Upper lobe of left lung (tissue), 4 donors: ENCODE measurements around the gene LMBR1.

Experiments
- CTCF ChIP-seq, 6 experiments: fragments of 450-650 bp in 4 of 6; fragments of 200-600 bp in 2 of 6; sonication (generic) in 2 of 6; IDR thresholded peaks; one replicate each; pipeline ENCODE4 v1.5.1; 2016 to 2019; ENCODE audit warnings: antibody characterized with exemption in 6 of 6
- EP300 ChIP-seq, 4 donors: sonication (generic); formaldehyde crosslinking; IDR thresholded peaks; one replicate each; pipeline ENCODE4 v1.5.1; 2017; ENCODE audit warnings: antibody characterized with exemption in 4 of 4, control low read depth in 2 of 4
- POLR2A ChIP-seq, 4 donors: fragments of 450-650 bp; IDR thresholded peaks; one replicate each; pipeline ENCODE4 v1.5.1; 2016 to 2017; ENCODE audit warnings: antibody characterized with exemption in 4 of 4, mild to moderate bottlenecking in 2 of 4
- POLR2AphosphoS5 ChIP-seq, 2 donors: sonication (generic); formaldehyde crosslinking; IDR thresholded peaks; one replicate each; pipeline ENCODE4 v1.5.1; 2017; ENCODE audit warnings: antibody characterized with exemption in 2 of 2

- TF ChIP-seq CTCF (IDR thresholded peaks at IDR 0.05) = no peak
- TF ChIP-seq POLR2AphosphoS5 (IDR thresholded peaks at IDR 0.05) = no peak
- TF ChIP-seq POLR2A (IDR thresholded peaks at IDR 0.05) = no peak
- TF ChIP-seq EP300 (IDR thresholded peaks at IDR 0.05) = no peak
Observed at GRCh38 chr7:156751319-156751718, 141.7 kb downstream of the LMBR1 start.
